OCI-M2 (cell line): Measurements from ENCODE around the gene SDCCAG8.

Experiments
- DNase-seq: peaks from one replicate; lab custom pipeline; 2025; ENCODE audit not compliant: unreplicated experiment; lab: John Stamatoyannopoulos, UW

SDCCAG8 gene

DNA sequence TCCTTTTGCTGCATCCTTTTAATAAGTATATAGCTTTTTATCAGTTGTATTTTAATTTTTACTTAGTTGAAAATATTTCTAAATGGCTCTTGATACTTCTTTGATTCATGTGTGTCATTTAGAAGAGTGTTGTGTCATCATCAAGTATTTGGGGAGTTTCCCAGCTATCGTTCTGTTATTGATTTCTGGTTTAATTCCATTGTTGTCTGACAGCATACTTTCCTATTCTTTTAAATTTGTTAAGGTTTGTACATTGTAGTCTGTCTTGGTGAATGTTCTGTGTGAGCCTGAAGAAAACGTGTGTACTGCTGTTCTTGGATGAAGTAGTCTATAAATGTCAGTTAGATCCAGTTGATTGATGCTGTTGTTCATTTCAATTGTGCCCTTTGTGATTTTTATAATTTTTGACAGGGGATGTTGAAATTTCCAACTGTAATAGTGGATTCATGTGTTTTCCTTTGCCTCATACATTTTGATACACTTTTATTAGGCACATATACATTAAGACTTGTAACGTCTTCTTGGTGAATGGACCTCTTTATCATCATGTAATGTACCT is 24.8 kb downstream of the SDCCAG8 start:
- DNase-seq, result no peak

DNA sequence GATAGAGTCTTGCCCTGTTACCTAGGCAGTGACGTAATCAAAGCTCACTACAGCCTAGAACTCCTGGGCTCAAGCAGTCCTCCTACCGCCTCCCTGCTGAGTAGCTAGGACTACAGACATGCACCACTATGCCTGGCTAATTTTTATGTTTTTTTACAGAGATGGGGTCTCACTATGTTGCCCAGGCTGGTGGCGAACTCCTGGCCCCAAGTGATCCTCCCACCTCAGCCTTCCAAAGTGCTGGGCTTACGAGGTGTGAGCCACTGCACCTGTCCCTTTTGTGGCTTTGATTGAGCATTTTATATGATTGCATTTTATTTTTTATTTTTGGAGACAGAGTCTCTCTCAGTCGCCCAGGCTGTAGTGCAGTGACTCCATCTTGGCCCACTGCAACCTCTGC is 25.8 kb downstream of the SDCCAG8 start:
- no peak for DNase-seq

DNA sequence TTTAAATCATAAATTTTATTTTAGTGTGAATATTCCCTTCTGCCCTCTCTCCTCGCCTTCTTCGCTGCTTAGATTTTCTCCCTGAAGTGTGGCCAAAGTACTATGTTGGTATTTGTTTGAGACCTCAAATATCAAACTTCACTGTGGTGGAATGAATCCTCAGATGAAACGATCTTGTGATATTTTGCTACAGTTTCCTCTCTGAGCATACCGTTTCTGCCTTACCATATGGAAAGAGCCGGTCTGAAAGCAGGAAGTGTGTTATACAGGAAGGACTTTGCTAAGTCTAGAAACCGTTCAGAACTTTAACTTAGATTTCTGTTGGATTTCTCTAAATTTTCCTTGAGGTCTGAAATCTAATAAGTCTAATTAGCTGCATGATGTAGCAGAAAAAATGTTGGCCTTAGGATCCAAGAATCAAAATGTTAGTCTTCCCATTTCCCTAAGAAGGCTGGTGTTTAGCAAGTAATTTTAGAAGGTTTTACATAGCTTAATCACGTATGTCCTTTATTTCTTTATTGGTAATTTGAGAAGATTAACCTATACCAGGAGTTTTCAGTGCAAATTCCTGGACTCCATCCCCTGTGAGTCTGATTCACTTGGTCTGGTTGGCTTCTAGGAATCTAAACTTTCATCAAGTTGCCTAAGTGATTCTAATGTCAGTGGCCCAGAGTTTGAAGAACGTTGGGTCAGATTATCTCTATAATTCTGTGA is 30.7 kb downstream of the SDCCAG8 start:
- DNase-seq, result no peak

DNA sequence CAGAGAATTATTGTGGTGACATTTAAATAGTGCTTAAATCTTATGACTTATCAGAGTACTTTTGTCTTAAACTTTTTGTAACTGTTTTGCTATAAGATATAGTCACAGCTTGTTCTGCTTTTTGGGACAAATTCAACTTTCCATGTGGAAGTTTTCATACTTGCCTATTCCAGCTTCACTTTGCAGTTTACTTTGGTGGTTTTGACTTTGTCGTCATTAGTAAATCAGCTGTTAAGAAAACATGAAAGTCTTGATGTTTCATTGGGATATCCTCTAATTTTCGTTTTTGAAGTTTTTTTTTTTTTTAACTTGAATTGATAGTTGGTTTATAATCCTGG is 31.3 kb downstream of the SDCCAG8 start:
- no peak for DNase-seq

DNA sequence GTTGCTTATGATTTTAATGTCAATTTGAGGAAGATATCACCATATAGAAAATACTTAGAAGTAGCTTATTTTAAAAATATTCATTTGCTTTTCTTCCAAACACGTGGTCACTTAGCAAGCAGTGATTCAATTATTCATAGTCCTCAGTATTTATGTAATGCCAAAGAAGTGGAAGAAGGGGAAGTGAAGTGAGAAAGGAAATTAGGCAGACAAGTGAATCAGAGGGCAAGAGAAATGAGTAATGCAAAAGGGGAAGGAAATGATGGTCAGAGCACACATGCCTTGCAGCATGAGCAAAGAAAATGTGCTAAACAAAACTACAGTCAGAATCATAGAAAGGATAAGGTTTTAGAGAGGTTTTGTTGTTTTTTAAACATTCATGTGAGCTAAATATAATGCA is 31.8 kb downstream of the SDCCAG8 start:
- DNase-seq, result no peak

DNA sequence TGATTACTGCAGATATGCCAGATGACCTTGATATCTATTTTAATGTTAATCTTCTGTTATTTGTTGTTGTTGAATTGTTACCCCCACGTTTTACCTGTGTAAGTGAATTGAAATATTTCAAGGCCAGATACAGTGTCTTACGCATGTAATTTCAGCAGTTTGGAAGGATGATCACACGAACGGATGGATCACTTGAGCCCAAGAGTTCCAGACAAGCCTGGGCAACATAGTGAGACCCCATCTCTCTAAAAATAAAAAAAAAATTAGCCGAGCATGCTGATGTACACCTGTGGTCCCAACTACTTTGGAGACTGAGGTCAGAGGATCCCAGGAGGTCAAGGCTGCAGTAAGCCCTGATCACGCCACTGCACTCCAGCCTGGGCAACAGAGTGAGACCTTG is 32.2 kb downstream of the SDCCAG8 start:
- no peak for DNase-seq

DNA sequence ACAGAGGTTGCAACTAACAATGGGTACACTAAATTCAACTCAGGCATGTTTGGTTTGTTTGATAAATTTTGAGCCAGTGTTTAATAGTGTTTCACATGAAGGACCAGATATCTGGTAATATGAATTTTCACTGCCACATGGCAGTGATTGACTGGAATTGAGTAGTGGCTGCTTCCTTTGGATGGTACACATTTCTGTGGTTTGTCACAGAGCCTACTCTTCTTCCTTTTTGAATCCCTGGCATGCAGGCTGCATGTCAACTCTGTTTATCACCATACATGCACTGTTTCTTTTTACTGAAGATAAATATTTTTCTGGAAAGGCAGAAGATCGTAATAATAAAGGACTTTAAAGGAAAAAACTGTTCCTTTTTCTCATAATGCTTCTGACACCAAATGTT is 35.5 kb downstream of the SDCCAG8 start:
- DNase-seq, result no peak

DNA sequence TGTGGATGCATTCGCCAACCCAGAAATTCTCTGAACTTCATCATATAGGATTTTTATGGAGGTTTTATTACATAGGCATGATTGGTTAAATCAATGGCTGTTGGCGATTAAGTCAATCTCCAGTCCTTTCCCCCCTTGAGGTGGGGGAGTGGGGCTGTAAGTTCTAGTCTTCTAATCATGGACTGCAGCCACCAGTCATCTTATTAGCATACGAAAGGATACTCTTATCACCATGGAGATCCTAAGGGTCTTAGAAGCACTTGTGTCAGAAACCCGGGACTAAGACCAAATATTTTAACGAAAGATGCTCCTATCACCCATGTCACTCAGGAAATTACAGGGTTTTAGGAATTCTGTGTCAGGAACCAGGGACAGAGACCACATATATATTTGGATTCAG is 36.3 kb downstream of the SDCCAG8 start:
- DNase-seq, result no peak

DNA sequence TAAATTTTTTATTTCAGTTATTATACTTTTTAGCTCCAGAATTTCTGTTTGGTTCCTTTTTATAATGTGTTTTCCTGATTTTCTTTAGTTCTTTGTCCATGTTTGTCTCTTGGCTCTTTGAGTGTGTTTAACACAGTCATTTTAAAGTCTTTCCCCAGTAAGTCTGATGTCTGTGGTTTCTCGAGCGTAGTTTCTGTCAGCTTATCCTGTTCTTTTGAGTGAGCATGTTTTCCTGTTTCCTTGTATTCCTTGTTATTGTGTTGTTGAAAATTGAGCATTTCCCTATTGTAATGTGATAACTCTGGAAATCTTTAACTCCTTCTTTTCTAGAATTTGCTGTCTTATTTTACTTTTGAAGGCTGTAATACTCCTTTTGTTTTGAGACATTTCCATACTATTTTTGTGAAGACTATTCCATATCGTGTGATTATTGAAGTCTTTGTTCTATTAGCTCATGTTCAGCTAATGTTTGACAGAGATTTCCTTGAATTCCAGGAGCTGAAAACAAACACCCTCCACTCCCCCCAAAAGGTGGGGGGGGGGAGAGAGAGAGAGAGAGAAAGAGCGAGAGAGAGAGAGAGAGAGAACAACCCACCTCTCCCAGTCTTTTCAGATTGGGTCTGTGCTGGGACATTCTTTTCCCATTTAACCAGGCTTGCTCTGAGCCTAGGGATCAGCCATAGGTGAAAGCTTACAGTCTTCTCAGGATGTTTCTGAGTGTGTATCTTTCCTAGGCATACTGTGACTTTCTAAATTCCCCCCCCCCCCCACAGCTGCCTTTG is 38.3 kb downstream of the SDCCAG8 start:
- no peak for DNase-seq

DNA sequence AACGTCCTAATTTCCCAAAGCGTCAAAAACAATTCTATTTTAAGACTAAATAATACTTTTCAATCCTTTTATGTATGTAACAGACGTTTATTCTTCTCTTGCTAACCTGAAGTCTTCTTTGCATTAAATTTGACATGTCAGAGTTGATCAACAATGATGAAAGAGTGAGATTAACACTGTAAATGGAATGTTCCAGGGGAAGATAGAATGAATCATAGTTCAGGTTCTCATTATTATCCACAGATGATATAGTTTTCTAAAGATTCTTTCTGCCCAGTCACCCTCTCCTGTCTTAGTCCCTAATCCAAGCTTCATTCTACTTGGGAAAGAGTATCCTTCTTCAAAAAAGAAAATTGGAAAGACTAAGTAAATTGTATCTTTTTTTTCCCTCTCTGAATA is 38.9 kb downstream of the SDCCAG8 start:
- no peak for DNase-seq

DNA sequence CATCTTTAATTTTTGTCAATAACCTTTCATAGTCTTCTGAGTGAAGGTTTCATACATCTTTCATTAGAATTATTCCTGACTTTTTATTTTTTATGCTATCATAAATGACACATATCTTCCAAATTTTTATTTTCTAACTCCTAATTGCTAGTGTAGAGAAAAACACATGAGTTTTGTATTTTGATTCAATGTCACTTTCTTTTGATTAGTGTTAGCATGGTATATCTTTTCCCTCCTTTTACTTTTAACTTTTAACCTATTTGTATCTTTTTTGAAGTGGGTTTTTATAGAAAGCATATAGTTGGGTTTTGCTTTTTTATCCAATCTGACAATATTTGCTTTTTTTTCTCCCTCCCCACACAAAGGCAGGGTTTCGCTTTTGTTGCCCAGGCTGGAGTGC is 43.2 kb downstream of the SDCCAG8 start:
- DNase-seq, result no peak

DNA sequence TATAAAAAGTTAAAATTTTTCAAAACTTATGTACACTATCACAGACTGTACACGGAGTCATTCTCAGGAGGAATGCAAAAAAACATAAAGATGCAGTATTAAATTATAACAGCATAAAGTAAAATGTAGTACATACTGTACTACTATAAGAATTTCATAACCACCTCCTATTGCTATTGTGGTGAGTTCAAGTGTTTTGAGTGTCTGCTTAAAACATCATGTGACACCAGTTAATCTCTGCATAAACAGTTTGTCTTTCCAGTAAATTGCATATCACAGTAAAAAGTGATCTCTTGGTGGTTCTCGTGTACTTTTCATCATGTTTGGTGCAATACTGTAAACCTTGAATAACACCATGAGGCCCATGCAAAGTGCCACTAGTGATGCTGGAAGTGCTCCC is 45.2 kb downstream of the SDCCAG8 start:
- DNase-seq, result no peak

DNA sequence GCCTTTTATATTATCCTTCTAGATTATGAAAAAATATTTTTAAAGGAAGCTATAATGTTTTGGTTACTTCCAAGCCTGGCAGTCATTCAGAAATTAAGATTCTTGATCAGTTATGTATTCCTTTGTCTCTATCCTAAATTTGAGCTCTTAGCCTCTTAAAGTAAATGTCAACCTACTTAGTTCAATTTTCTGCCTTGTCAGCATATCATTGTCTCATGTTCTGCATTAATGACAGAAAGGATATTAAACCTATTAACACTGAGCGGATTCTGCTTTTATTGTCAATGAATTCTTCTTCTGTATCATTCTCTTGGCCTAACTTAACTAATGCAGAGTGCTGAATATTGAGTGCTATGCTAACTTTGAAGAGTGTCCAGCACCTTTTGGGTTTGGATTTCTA is 56.0 kb downstream of the SDCCAG8 start:
- no peak for DNase-seq

DNA sequence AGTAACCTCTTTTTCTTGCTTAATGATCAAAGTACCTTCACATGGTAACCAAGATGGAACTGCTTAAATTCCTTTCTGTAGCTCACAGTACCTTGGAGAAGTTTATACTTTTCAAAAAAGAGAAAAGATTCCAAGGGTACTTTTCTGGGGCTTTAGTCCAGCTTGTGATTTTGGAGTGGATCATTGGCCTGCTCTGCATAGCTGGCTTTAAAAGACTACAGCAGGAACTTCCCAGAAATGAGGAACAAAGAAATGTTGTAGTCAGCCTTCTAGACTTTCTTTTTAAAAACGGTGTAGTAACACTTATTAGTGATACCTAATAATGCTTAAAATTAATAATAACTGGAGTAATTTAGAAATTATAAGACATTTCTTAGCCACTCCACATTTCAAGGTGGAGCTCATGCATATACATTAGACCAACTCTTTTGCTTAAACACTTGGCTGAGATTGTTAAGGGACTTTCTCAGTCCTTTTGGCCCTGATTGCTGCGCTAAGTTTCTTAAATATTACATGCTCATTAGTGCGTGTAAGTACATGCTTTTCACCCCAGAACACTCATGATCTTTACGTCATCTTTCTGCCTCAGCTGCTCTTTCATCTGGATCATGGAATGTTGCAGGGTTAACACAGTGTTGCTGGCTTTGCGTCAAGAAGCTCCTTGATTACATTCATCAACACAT is 57.3 kb downstream of the SDCCAG8 start:
- DNase-seq, result no peak

DNA sequence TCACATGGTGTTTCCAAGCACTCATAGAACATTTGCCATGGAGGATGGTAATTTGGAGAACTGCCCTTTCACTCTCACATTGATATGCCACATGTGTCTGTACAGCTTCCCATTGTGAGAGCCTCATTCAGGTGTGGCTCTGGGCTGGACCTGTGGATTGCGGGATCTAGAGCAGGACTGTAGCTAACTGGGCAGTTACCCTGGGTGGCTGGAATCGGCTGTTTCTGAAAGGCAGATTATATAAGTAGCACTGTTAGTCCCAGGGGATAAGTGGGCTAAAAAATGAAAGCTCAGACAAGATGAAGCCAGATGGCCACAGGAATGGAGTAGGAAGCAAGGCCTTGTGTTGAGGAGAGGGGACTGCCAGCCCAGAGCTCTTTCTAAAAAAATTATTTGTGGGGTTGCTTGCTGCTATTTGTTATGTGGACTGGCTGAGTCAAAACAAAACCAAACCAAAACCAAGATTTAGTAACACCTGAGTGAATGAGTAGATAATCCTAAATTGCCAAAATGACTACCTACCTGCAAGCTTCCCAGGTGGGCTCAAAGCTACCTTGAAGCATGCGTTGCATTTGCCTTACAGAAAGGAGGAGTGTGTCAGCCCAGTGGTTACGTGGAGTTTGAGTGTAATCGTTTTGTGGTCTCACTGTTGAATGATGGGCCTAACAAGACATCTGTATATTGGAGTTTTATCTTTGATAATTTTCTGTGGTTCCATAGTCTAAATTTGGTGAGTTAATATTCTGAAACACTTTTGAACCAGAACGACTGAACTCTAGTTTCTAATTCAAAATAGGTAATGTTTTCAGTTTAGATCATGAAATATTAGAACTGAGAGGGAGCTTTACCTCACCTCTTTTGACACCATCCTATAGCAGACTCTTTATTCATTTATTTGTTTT is 58.0 kb downstream of the SDCCAG8 start:
- DNase-seq, result no peak

DNA sequence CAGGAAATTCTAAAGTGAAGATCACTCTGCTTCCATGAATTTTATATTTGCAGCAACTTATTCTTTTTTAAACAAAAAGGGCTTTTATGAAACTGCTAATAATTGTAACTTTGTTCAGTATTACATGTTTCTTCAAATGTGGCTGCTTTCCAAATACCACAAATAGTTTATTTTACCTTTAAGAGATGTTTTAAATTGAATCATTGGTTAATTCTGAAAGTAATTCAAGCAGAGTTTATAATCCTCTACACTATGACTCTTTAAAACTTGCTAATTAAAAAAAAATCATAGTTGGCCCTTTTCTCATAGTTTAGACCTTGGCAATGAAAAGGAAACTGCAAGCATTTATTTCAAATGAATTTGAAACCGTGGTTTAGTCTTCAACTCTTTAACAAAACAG is 59.6 kb downstream of the SDCCAG8 start:
- no peak for DNase-seq

DNA sequence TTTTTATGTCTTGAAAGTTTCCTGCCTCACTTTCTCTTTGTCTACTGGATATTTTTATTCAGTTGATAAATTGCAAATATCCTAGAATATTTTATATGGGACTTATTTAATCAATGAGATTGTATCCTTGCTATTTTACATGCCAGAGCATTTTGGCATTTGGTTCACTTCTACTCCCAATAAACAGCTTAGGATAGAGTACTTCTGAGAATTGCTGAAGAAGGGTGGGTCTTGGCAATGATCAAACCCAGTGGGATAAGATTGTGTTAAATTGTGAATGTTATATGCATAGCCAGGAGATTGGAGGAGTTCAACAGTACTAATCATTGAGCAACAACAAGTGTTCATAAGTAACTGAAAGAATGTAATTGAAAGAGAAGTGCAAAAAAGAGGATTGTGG is 60.1 kb downstream of the SDCCAG8 start:
- DNase-seq, result no peak

DNA sequence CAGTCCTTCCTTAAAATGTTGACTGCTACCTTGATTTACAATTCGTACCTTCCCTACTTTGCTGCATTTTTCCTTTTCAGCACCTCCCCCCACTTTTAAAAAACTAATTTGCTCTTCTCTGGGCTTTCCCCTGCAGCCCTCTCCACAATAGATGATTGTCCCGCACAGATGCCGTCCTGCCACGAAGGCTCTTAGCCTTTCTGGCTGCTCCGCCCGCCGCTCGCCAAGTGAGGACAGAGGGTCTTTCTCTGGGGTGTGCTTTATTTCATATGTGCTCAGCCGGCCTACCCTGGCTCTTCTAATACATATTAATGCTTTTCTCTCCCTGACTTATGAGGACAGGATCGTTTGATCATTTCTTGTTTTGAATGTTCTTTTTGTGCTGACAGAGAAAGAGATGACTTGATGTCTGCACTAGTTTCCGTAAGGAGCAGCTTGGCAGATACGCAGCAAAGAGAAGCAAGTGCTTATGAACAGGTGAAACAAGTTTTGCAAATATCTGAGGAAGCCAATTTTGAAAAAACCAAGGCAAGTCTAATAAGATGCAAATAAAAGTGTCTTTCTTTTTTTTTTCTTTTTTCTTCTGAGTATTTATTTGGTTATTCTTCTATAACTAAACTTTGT is 60.6 kb downstream of the SDCCAG8 start:
- no peak for DNase-seq

DNA sequence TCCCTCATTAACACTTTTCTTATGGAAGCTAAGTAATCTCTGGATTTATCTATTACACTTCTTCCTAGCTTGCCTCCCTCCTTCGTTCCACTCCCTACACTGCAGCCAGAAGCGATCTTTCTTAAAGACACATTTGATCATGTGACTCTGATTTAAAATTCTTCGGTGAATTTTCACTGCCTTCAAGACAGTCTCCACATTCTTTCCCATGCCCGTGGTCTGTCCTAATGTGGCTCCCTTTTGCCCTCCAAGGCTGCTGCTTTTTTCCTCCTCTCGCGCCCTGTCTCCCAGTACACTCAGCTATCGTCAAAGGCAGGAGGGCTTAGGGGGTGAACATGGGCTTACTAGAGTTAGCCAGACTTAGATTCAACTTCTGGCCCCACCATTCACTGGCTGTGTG is 64.4 kb downstream of the SDCCAG8 start:
- DNase-seq, result no peak

DNA sequence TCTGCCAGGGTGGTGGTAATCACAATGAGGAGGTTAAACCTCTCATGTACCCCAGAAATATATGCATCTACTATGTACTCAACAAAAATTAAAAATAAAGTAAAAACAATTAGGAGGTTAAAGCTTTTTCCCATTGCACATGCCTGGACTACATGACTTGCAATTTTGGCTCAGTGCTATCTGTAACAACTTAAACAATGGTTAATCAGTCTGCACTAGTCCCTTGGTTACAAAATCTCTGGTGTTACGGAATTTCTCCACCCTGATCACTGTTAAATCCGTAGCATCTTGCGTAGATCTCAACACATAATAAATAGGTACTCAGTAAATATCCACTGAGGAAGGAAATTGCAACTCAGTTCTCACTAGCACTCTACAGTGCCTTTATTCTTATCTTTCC is 66.5 kb downstream of the SDCCAG8 start:
- no peak for DNase-seq

DNA sequence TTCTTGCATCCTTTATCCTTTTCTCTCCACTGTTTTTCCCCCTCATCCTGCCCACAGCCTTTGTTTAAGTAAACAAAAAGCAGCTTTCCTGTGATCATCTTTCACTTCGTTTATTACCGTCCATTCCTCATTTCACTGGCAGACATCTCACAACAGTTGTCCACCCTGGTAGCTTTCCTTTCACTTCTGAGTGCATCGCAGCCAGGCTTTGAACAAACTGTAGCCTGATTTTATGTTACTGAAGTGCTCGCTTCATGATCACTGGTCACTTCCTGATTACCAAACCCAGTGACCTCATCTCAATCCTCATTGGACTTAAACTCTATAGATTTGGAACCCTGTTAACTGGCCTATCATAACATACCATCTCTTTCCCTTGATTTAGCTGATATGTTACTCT is 67.7 kb downstream of the SDCCAG8 start:
- no peak for DNase-seq
